Stimulated activated CD8-positive, alpha-beta memory T cell treated with anti-CD3 and anti-CD28 coated beads, Interleukin-2, amount 100 ng/mL, for 48 hours (primary cell): Measurements from ENCODE around the gene MAP4K3.

Experiments used
- DNase-seq, 2 donors: peaks; one replicate each; pipeline ENCODE4 v3.0.0-alpha.2; 2020; ENCODE audit warnings: low read depth in 2 of 2

MAP4K3 gene

GRCh38 chr2:39243469-39244123 lies 193.5 kb downstream of the MAP4K3 start, which contains the start of gene CDKL4:
Gene CDKL4, minus strand, starts transcription at chr2:39243970.
- DNase-seq = no peak

GRCh38 chr2:39241588-39241987 lies 195.5 kb downstream of the MAP4K3 start:
- DNase-seq = no peak

- DNase-seq = no peak
These were observed 196.3 kb downstream of the MAP4K3 start for GRCh38 chr2:39240758-39241157.

GRCh38 chr2:39234754-39235153 lies 202.3 kb downstream of the MAP4K3 start:
- DNase-seq = no peak

- DNase-seq = no peak
These were observed 204.9 kb downstream of the MAP4K3 start for GRCh38 chr2:39232141-39232540.

GRCh38 chr2:39228413-39229209 lies 208.5 kb downstream of the MAP4K3 start:
- DNase-seq = no peak

- DNase-seq = peak; percentile 70 to 79
These were observed 209.3 kb downstream of the MAP4K3 start for GRCh38 chr2:39227628-39228412.

- DNase-seq = no peak
These were observed 211.5 kb downstream of the MAP4K3 start for GRCh38 chr2:39225567-39225966.

- no peak for DNase-seq
These were observed 213.2 kb downstream of the MAP4K3 start for GRCh38 chr2:39223909-39224308.

- DNase-seq = no peak
These were observed 215.6 kb downstream of the MAP4K3 start for GRCh38 chr2:39221459-39221858.

- DNase-seq = no peak
These were observed 216.9 kb downstream of the MAP4K3 start for GRCh38 chr2:39220136-39220535.

GRCh38 chr2:39218391-39218790 lies 218.7 kb downstream of the MAP4K3 start:
- no peak for DNase-seq

GRCh38 chr2:39217192-39217550 lies 219.9 kb downstream of the MAP4K3 start:
- DNase-seq = no peak

GRCh38 chr2:39216346-39217191 lies 220.5 kb downstream of the MAP4K3 start:
- DNase-seq = peak; percentile 31 to 40

- DNase-seq = no peak
These were observed 221.5 kb downstream of the MAP4K3 start for GRCh38 chr2:39215545-39215944.

GRCh38 chr2:39213015-39213414 lies 224.1 kb downstream of the MAP4K3 start:
- no peak for DNase-seq

- DNase-seq = no peak
These were observed 226.2 kb downstream of the MAP4K3 start for GRCh38 chr2:39210846-39211245.

- no peak for DNase-seq
These were observed 233.7 kb downstream of the MAP4K3 start for GRCh38 chr2:39203382-39203781.

- DNase-seq = no peak
These were observed 234.3 kb downstream of the MAP4K3 start for GRCh38 chr2:39202639-39203369.
